Transverse colon (tissue), 4 donors: ENCODE results near the gene CCDC73.

Experiments used
- CTCF ChIP-seq, 5 experiments: fragments of 200-600 bp in 3 of 5; fragments of 450-650 bp in 2 of 5; sonication (generic) in 3 of 5; IDR thresholded peaks; 1 replicate in 2 of 5; 2 replicates in 3 of 5; pipeline ENCODE4 v1.5.1; 2016 to 2017; ENCODE audit warnings: antibody characterized with exemption in 5 of 5, inconsistent platforms in 3 of 5, mild to moderate bottlenecking in 2 of 5, moderate library complexity in 1 of 5
- EP300 ChIP-seq: sonication (generic); formaldehyde crosslinking; IDR thresholded peaks from one replicate; pipeline ENCODE4 v1.6.1; 2017; ENCODE audit warnings: antibody characterized with exemption, low read depth
- POLR2A ChIP-seq: fragments of 450-650 bp; IDR thresholded peaks from one replicate; pipeline ENCODE4 v1.6.1; 2016; ENCODE audit warnings: antibody characterized with exemption, mild to moderate bottlenecking, moderate library complexity
- POLR2AphosphoS5 ChIP-seq, 3 donors: sonication (generic); formaldehyde crosslinking; IDR thresholded peaks; one replicate each; pipeline ENCODE4 v1.6.1; 2016; ENCODE audit warnings: antibody characterized with exemption in 3 of 3

GRCh38 chr11:32576456-32576855, 218.0 kb downstream of the CCDC73 start:
- TF ChIP-seq POLR2A (no peak), CTCF (IDR thresholded peaks at IDR 0.05) (no peak), POLR2AphosphoS5 (IDR thresholded peaks at IDR 0.05) (no peak), EP300 (no peak)
